ENCODE results near the gene FRMD4B. TPM values are rescaled to one million over a fixed set of nuclear protein-coding genes. Genes with fewer than 3 reads are reported as not detected.

FRMD4B gene
- total and polyA plus RNA-seq, 2 donors (not counting 3 experiments of a cell fraction or from before 2014, with no cell fraction given) = 66.4 to 89.7 TPM

GRCh38 chr3:69378112-69378802 is 7.6 kb downstream of the FRMD4B start:
- H3K79me2 ChIP-seq (ENCODE audit: control insufficient read depth, insufficient read depth, low read length) = no peaks in the 10 kb centered on the region
- intact Hi-C loops (cut with micrococcal nuclease) (no loop called here), dilution Hi-C loops (cut with MboI; ENCODE audit: extremely low pct_ligation_motif_present, low sequenced_read_pairs) (no loop called here)
- no peaks in the 10 kb centered on the region for H3K4me1 ChIP-seq (ENCODE audit: control insufficient read depth, extremely low read depth, insufficient read depth, low read length)
- H3K9me1 ChIP-seq (replicated peaks; ENCODE audit: control insufficient read depth, extremely low read depth, insufficient read depth, low read length) = no peaks in the 10 kb centered on the region
- H3K4me3 ChIP-seq (replicated peaks in 1 of 3; ENCODE audit: insufficient read depth in 1 of 3, low read depth in 1 of 3, low read length in 3 of 3) = no peak overlapping the region
- no peak overlapping the region for H2AFZ ChIP-seq (ENCODE audit: low read depth, low read length)
- H3K27ac ChIP-seq (ENCODE audit: insufficient read depth, low read depth, low read length) = no peak overlapping the region
- no TSS peak for BruUV-seq (replicated peaks)
- H3K4me2 ChIP-seq (ENCODE audit: insufficient read depth, low read length) = no peak overlapping the region
- ChIA-PET POLR2A (no interaction called here), CTCF (interaction anchor here (3.1 kb wide), 1 partner anchor 31 kb away, joined by 11 read pairs; no protein-coding TSS in a partner anchor)
- no peak overlapping the region for H3K9ac ChIP-seq (replicated peaks; ENCODE audit: extremely low read depth, insufficient read depth, low read length)
- FAIRE-seq (no peak), DNase-seq (ENCODE audit: low read depth, low spot score) (no peak)
- TF ChIP-seq FOS (IDR thresholded peaks at IDR 0.05; ENCODE audit: borderline replicate concordance, insufficient read depth, low read length) = no peak
- no peak for TF ChIP-seq GATA2 (IDR thresholded peaks at IDR 0.05; ENCODE audit: insufficient read depth, insufficient read length, low read depth, low read length)
- TF ChIP-seq POLR2A (IDR thresholded peaks at IDR 0.05; ENCODE audit: low read depth, low read length) = no peak
- TF ChIP-seq MAX (IDR thresholded peaks at IDR 0.05; ENCODE audit: insufficient read depth, insufficient read length) = no peak
- no peak for TF ChIP-seq JUN (IDR thresholded peaks at IDR 0.05; ENCODE audit: borderline replicate concordance, insufficient read depth, insufficient read length, low read depth)
- TF ChIP-seq CTCF (IDR thresholded peaks at IDR 0.05; ENCODE audit: extremely low read depth in 1 of 2, insufficient read depth in 1 of 2, low read depth in 1 of 2, low read length in 2 of 2) = no peak
- TF ChIP-seq POLR2AphosphoS5 (IDR thresholded peaks at IDR 0.05; ENCODE audit: insufficient read depth, low read depth, low read length) = no peak
- no peak for TF ChIP-seq MYC (IDR thresholded peaks at IDR 0.05; ENCODE audit: low read depth, low read length)
- TF ChIP-seq EZH2 (IDR thresholded peaks at IDR 0.05; ENCODE audit: borderline replicate concordance, low read depth, low read length, severe bottlenecking) = no peak
- H3K9me3 ChIP-seq (replicated peaks; ENCODE audit: control insufficient read depth, insufficient read depth, low read length) = no peaks in the 10 kb centered on the region
- H3K27me3 ChIP-seq (ENCODE audit: control insufficient read depth in 2 of 2, insufficient read depth in 2 of 2, low read length in 2 of 2) = no peaks in the 10 kb centered on the region
- no peaks in the 10 kb centered on the region for H4K20me1 ChIP-seq (replicated peaks; ENCODE audit: control insufficient read depth, extremely low read depth, insufficient read depth, low read length)
- no peaks in the 10 kb centered on the region for H3K36me3 ChIP-seq (ENCODE audit: control insufficient read depth in 2 of 2, extremely low read depth in 1 of 2, insufficient read depth in 2 of 2, low read length in 2 of 2)

Measured in endothelial cell of umbilical vein (primary cell).